ENCODE results near the gene SMOC2. TPM values are rescaled to one million over a fixed set of nuclear protein-coding genes. Genes with fewer than 3 reads are reported as not detected.
"Not testable (repeated sequence)": the region's sequence is repeated elsewhere in the genome, so short reads cannot be mapped to it uniquely, and the experiment has no call there.

SMOC2 gene
- total and polyA plus RNA-seq, 2 experiments from 2014 or later = 1.9 to 3.2 TPM

- H3K9me3 ChIP-seq (ENCODE audit: low read depth) = no peaks in the 10 kb centered on the region
- H3K36me3 ChIP-seq = no peaks in the 10 kb centered on the region
- no peak for DNase-seq (ENCODE audit: low read depth in 1 of 2, low spot score in 1 of 2)
- no peaks in the 10 kb centered on the region for H3K27me3 ChIP-seq
- H3K4me3 ChIP-seq = no peak overlapping the region
- H3K27ac ChIP-seq = no peak overlapping the region
- no peaks in the 10 kb centered on the region for H3K4me1 ChIP-seq (ENCODE audit: low read depth)
- TF ChIP-seq, protein P1, sequence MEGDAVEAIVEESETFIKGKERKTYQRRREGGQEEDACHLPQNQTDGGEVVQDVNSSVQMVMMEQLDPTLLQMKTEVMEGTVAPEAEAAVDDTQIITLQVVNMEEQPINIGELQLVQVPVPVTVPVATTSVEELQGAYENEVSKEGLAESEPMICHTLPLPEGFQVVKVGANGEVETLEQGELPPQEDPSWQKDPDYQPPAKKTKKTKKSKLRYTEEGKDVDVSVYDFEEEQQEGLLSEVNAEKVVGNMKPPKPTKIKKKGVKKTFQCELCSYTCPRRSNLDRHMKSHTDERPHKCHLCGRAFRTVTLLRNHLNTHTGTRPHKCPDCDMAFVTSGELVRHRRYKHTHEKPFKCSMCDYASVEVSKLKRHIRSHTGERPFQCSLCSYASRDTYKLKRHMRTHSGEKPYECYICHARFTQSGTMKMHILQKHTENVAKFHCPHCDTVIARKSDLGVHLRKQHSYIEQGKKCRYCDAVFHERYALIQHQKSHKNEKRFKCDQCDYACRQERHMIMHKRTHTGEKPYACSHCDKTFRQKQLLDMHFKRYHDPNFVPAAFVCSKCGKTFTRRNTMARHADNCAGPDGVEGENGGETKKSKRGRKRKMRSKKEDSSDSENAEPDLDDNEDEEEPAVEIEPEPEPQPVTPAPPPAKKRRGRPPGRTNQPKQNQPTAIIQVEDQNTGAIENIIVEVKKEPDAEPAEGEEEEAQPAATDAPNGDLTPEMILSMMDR (IDR thresholded peaks at IDR 0.05; ENCODE audit: low read depth, low read length) = no peak
These were observed 122.7 kb downstream of the SMOC2 start for GRCh38 chr6:168563656-168564055.

- TF ChIP-seq, protein P1 (IDR thresholded peaks at IDR 0.05; ENCODE audit: low read depth, low read length) = no peak
- DNase-seq (ENCODE audit: low read depth in 1 of 2, low spot score in 1 of 2) = no peak
These were observed 124.1 kb downstream of the SMOC2 start for GRCh38 chr6:168565112-168565511.

GRCh38 chr6:168570211-168570610, 129.2 kb downstream of the SMOC2 start:
- Histone ChIP-seq H3K36me3 (no peaks in the 10 kb centered on the region), H3K4me1 (ENCODE audit: low read depth) (no peaks in the 10 kb centered on the region), H3K9me3 (ENCODE audit: low read depth) (no peaks in the 10 kb centered on the region), H3K4me3 (no peak overlapping the region), H3K27me3 (no peaks in the 10 kb centered on the region), H3K27ac (no peak overlapping the region)
- DNase-seq (ENCODE audit: low read depth in 1 of 2, low spot score in 1 of 2) = no peak
- TF ChIP-seq, protein P1 (IDR thresholded peaks at IDR 0.05; ENCODE audit: low read depth, low read length) = no peak

More at GRCh38 chr6:168565112-168565511, 124.1 kb downstream of the SMOC2 start:
- no peak overlapping the region for H3K4me3 ChIP-seq
- H3K9me3 ChIP-seq (ENCODE audit: low read depth) = no peaks in the 10 kb centered on the region
- H3K36me3 ChIP-seq = no peaks in the 10 kb centered on the region
- H3K4me1 ChIP-seq (ENCODE audit: low read depth) = no peaks in the 10 kb centered on the region
- H3K27ac ChIP-seq = no peak overlapping the region
- no peaks in the 10 kb centered on the region for H3K27me3 ChIP-seq

DNA sequence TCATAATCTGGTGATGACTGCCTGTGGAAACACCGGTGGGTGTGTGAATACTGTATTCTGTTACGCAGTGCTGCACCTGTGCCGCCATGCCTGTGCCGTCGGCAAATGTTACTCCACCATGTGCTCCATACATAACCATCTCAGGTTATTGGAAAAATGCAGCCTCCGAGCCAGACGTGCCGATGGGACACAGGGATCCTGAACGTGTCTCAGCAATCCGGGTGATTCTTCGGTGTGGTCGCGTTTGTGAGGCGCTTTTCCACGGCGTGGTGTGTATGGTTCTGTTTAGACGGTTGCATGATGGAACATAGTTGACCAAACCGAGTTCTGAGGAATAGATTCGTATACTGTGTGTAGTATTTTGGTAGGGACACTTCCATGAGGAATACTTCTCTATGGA, 130.3 kb downstream of the SMOC2 start:
- Histone ChIP-seq H3K27ac (no peak overlapping the region), H3K27me3 (no peaks in the 10 kb centered on the region), H3K9me3 (ENCODE audit: low read depth) (no peaks in the 10 kb centered on the region), H3K4me3 (no peak overlapping the region), H3K4me1 (ENCODE audit: low read depth) (no peaks in the 10 kb centered on the region), H3K36me3 (no peaks in the 10 kb centered on the region)
- DNase-seq (ENCODE audit: low read depth in 1 of 2, low spot score in 1 of 2) = no peak
- TF ChIP-seq, protein P1 (IDR thresholded peaks at IDR 0.05; ENCODE audit: low read depth, low read length) = no peak

GRCh38 chr6:168573276-168573835, 132.4 kb downstream of the SMOC2 start:
- not testable (repeated sequence) for H3K36me3 ChIP-seq; H3K9me3 ChIP-seq (ENCODE audit: low read depth); H3K27me3 ChIP-seq; H3K27ac ChIP-seq; DNase-seq (ENCODE audit: low read depth in 1 of 2, low spot score in 1 of 2); H3K4me1 ChIP-seq (ENCODE audit: low read depth); H3K4me3 ChIP-seq

DNA sequence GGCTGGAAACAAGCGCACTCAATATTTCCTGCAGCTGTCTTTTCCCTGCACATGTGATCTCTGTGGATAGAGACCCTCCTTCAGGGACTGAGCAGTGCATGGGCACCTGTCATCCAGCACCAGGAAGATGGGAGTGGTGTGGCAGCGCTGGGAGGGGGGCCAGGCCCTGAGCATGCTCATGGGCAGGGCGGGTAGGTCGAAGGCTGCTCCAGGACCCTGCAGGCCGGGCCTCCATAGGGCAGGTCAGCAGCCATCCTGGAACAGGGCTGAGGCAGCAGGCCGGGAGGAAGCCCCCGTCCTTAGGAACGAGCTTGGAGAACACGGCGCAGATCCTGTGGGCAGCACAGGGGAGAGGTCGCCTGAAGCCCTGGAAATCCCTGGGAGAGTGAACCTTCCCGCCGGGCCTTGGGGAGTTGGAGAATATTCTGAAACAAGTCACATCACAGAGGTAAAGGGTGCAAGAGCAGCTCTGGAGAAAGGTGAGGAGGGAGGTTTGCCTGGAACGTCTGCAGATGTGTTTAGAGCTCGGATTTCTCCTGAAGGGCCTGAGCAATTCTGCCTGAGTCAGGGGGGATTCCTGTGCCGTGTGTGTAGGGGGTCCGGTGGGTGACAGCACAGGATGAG, 133.2 kb downstream of the SMOC2 start:
- H3K4me3 ChIP-seq = no peak overlapping the region
- no peaks in the 10 kb centered on the region for H3K36me3 ChIP-seq
- no peak for DNase-seq (ENCODE audit: low read depth in 1 of 2, low spot score in 1 of 2)
- H3K27ac ChIP-seq = no peak overlapping the region
- H3K4me1 ChIP-seq (ENCODE audit: low read depth) = no peaks in the 10 kb centered on the region
- no peaks in the 10 kb centered on the region for H3K9me3 ChIP-seq (ENCODE audit: low read depth)
- TF ChIP-seq, protein P1 (IDR thresholded peaks at IDR 0.05; ENCODE audit: low read depth, low read length) = no peak
- H3K27me3 ChIP-seq = no peaks in the 10 kb centered on the region

Measured in cardiac muscle cell (in vitro differentiated cells and primary cell).